Ammon's horn (tissue), 1 donor: ENCODE measurements around the gene PHYKPL.

ENCODE experiments used
- DNase-seq: peaks from one replicate; pipeline ENCODE4 v3.0.0-alpha.2; 2016; ENCODE audit warnings: low spot score

PHYKPL gene

GRCh38 chr5:178189433-178189832 is 43.2 kb downstream of the PHYKPL start:
- DNase-seq, result no peak

- no peak for DNase-seq
These were observed 45.6 kb downstream of the PHYKPL start, which contains the start of gene GMCL2 for GRCh38 chr5:178187014-178187413. Gene GMCL2, minus strand, starts transcription at chr5:178187371. Its CDS starts 72 bp downstream, at chr5:178187299.

GRCh38 chr5:178186427-178186826 is 46.2 kb downstream of the PHYKPL start:
- no peak for DNase-seq

GRCh38 chr5:178182158-178182876 is 50.3 kb downstream of the PHYKPL start:
- no peak for DNase-seq

GRCh38 chr5:178180141-178180863 is 52.3 kb downstream of the PHYKPL start:
- no peak for DNase-seq

- no peak for DNase-seq
These were observed 55.0 kb downstream of the PHYKPL start for GRCh38 chr5:178177569-178177968.

- DNase-seq, result no peak
These were observed 55.8 kb downstream of the PHYKPL start for GRCh38 chr5:178176791-178177190.

- no peak for DNase-seq
These were observed 58.1 kb downstream of the PHYKPL start for GRCh38 chr5:178174456-178174855.

GRCh38 chr5:178170455-178170854 is 62.1 kb downstream of the PHYKPL start:
- no peak for DNase-seq

GRCh38 chr5:178165581-178165980 is 67.0 kb downstream of the PHYKPL start:
- no peak for DNase-seq

GRCh38 chr5:178163772-178164735 is 68.5 kb downstream of the PHYKPL start:
- DNase-seq, result peak; percentile 86

GRCh38 chr5:178162481-178162880 is 70.1 kb downstream of the PHYKPL start:
- DNase-seq, result no peak

GRCh38 chr5:178160176-178160575 is 72.4 kb downstream of the PHYKPL start:
- no peak for DNase-seq
